Psoas muscle (tissue), 8 donors: ENCODE measurements around the gene RTP5. TPM values are rescaled to one million over a fixed set of nuclear protein-coding genes. Genes with fewer than 3 reads are reported as not detected.

Experiments used
- ATAC-seq, 4 donors: fragments of 200-7000 bp; cut with Tn5 transposase; one replicate each; pipeline ENCODE4 v1.9.1; 2020; ENCODE audit warnings: moderate library complexity in 3 of 4, mild to moderate bottlenecking in 2 of 4
- DNase-seq, 2 donors: peaks; one replicate each; pipeline ENCODE4 v3.0.0-alpha.2; 2020
- H3K27ac ChIP-seq: fragments of 200-600 bp; one replicate; pipeline ENCODE4 v1.8.0; 2022
- H3K27me3 ChIP-seq, 3 donors: fragments of 200-600 bp in 1 of 3; one replicate each; pipeline versions ENCODE4 v1.6.1 to v1.8.0; 2013 to 2022; ENCODE audit warnings: low read length in 2 of 3, mild to moderate bottlenecking in 2 of 3, moderate library complexity in 1 of 3; ENCODE audit not compliant: insufficient read depth in 3 of 3
- H3K36me3 ChIP-seq, 2 donors: fragments of 200-600 bp in 1 of 2; one replicate each; pipeline versions ENCODE4 v1.6.1 to v1.8.0; 2013 to 2022; ENCODE audit warnings: low read depth in 1 of 2, mild to moderate bottlenecking in 1 of 2, moderate library complexity in 1 of 2; ENCODE audit not compliant: insufficient read depth in 1 of 2
- H3K4me1 ChIP-seq: fragments of 200-600 bp; one replicate; pipeline ENCODE4 v1.8.0; 2022
- H3K4me3 ChIP-seq: fragments of 200-600 bp; one replicate; pipeline ENCODE4 v1.8.0; 2022; ENCODE audit warnings: mild to moderate bottlenecking
- H3K9me3 ChIP-seq: fragments of 200-600 bp; one replicate; pipeline ENCODE4 v1.8.0; 2022
- WGBS, 3 donors: extraction: QIAGEN DNeasy Blood & Tissue Kit; methylation state at CpG; one replicate each; pipeline versions ENCODE4 v1.1.6 to v1.1.7; 2013; 5-methylcytosine and 5-hydroxymethylcytosine counted together
- intact Hi-C, 2 donors: fragments of 100-400 bp; cut with DNase I; formaldehyde crosslinking; loops; one replicate each; pipeline versions ENCODE4 v1.11.0 to v1.14.2; 2022
- polyA plus RNA-seq, 3 donors: library from polyadenylated mRNA; stranded (reverse); fragments of 200-250 nt; gene quantifications; one replicate each; pipeline ENCODE4 v1.2.3, GENCODE V29; 2013
- total RNA-seq, 4 donors: library from RNA; stranded (reverse); fragmentation: NEBNext Ultra II Directional in 2 of 4; extraction: Animal tissue kit (Norgen Biotek cat#: 25700) in 2 of 4; gene quantifications; one replicate each; pipeline versions ENCODE4 v1.2.1 to v1.2.4, GENCODE V29; 2021 to 2023
- TF ChIP-seq, protein P1 (sequence below): fragments of 200-600 bp; IDR thresholded peaks from one replicate; pipeline ENCODE4 v1.8.0; 2022; ENCODE audit warnings: antibody characterized with exemption
- donor health status: healthy with polysubstance abuse.
- donor health status: DM: no; HTN: no; CAD: no; lungs with moderate emphysema.
- donor health status: Bipolar disorder and iron deficiency.
- donor health status: healthy.
- donor health status: DM: yes; HTN: yes; CAD: no.
- donor health status: DM: no; HTN: no; CAD: no.
- donor health status: DM: no; HTN: no; CAD: no.
- donor health status: DM: yes; HTN: yes; CAD: no.

RTP5 gene
- total and polyA plus RNA-seq, 7 donors = 0.01 TPM; not detected in 6

DNA sequence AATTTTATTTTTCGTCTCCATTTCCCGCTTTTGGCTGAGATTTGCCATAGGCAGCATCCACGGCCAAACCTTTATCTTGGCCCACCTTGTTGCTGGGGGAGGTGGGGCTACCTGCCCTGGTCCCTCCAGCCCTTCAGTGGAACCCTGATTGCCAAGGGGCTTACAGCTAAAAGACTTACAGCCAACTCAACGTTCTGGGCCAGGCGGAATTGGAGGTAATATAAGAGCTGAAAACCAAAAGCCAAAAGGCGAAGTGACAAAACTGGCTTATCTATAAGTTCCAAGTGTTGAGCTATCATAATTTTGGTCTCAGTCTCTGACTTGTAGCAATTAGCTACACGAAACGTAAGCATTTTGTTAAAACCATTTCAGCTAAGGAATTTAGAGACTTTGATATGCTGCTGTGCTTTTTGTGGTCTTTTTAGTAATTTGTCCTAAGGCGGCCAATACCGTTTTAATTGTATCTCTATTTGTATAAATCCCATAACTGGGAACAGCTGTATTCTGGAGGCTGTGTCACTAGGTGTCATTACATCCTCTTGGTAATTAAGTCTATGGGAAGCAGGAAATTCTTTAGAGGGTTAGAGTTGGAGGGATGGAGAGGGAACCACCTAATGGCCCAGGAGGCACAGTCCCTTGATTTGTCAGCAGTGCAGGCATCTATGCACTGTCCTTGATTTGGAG lies 34.9 kb upstream of the RTP5 start:
- no peak for ATAC-seq
- Histone ChIP-seq H3K27ac (no peak overlapping the region), H3K27me3 (peaks cover 0 to 11% (median 0%) of the 10 kb centered on the region in 3 donors), H3K4me1 (no peaks in the 10 kb centered on the region), H3K4me3 (no peak overlapping the region), H3K9me3 (no peaks in the 10 kb centered on the region), H3K36me3 (no peaks in the 10 kb centered on the region)
- whole genome bisulfite sequencing, 3 donors = 86 to 91% (median 89%) methylated on average over 10 of the region's 10 CpGs
- DNase-seq = no peak
- TF ChIP-seq, protein P1, sequence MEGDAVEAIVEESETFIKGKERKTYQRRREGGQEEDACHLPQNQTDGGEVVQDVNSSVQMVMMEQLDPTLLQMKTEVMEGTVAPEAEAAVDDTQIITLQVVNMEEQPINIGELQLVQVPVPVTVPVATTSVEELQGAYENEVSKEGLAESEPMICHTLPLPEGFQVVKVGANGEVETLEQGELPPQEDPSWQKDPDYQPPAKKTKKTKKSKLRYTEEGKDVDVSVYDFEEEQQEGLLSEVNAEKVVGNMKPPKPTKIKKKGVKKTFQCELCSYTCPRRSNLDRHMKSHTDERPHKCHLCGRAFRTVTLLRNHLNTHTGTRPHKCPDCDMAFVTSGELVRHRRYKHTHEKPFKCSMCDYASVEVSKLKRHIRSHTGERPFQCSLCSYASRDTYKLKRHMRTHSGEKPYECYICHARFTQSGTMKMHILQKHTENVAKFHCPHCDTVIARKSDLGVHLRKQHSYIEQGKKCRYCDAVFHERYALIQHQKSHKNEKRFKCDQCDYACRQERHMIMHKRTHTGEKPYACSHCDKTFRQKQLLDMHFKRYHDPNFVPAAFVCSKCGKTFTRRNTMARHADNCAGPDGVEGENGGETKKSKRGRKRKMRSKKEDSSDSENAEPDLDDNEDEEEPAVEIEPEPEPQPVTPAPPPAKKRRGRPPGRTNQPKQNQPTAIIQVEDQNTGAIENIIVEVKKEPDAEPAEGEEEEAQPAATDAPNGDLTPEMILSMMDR = no peak
- intact Hi-C loops = no loop called here

DNA sequence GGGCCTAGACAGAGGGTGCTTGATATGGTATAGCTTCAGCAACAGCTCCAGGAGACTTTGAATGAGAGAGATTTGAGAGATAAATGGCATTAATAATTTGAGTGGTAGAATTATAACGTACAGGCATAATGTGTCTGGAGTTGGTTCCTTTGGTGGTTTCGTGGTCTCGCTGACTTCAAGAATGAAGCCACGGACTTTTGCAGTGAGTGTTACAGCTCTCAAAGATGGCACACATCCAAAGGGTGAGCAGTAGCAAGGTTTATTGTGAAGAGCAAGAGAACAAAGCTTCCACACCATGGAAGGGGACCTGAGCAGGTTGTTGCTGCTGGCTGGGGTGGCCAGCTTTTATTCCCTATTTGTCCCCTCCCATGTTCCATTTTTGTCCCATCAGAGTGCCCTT lies 33.9 kb upstream of the RTP5 start:
- intact Hi-C loops = no loop called here
- Histone ChIP-seq H3K27ac (no peak overlapping the region), H3K9me3 (no peaks in the 10 kb centered on the region), H3K27me3 (peaks cover 0 to 11% (median 0%) of the 10 kb centered on the region in 3 donors), H3K4me3 (no peak overlapping the region), H3K36me3 (no peaks in the 10 kb centered on the region), H3K4me1 (no peaks in the 10 kb centered on the region)
- ATAC-seq = no peak
- DNase-seq = no peak
- TF ChIP-seq, protein P1 = no peak
- WGBS, 3 donors = 77 to 88% (median 85%) methylated on average over 4 of the region's 4 CpGs

DNA sequence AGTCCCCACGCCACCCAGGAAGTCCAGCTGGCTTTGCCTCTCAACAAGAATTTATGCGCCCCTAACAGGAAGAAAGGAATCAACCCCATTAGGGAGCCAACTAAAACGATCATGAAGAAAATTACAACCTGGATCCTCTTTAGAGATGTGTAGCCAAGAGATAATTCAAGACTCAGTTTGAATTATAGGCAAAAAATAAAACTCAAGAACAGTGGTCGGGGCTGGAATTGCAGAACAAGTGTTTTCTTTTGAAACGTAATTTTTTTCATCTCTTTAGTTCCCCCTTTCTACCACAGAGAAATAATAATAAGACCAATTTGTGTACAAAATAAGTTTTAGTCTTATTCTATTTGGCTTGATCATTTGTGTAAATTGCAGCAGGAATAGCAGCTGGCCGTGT lies 33.2 kb upstream of the RTP5 start:
- Histone ChIP-seq H3K27me3 (peaks cover 0 to 11% (median 0%) of the 10 kb centered on the region in 3 donors), H3K9me3 (no peaks in the 10 kb centered on the region), H3K36me3 (no peaks in the 10 kb centered on the region), H3K4me1 (no peaks in the 10 kb centered on the region), H3K27ac (no peak overlapping the region), H3K4me3 (no peak overlapping the region)
- WGBS, 3 donors = 47 to 66% (median 49%) methylated on average over 6 of the region's 6 CpGs
- intact Hi-C loops = no loop called here
- no peak for ATAC-seq
- DNase-seq = no peak
- TF ChIP-seq, protein P1 = no peak

DNA sequence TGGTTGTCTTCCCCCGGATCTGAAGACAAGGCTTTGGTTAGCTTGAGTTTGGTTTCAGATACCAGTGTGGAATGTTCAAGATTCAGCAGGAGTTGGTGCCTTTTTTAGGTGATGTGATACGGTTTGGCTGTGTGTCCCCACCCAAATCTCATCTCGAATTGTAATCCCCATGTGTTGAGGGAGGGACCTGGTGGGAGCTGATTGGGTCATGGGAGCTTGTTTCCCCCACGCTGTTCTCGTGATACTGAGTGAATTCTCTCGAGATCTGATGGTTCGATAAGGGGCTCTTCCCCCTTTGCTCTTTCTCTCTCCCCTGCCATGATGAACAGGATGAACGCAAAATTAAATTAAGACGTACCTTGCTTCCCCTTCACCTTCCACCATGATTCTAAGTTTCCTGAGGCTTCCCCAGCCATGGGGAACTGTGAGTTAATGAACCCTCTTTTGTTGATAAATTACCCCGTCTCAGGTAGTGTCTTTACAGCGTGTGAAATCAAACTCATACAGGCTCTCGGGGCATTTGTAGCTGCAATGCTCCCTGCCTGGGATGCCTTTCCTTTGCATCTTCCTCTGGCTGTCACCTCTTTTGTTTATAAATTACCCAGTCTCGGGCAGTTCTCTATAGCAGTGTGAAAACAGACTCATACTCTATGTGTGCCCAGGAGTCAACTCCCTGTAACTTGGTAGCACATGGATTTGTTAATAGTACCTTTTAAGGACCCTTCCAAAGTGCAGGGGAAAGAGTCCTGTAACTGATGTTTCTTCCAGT lies 32.1 kb upstream of the RTP5 start:
- ATAC-seq (no peak), DNase-seq (no peak)
- Histone ChIP-seq H3K9me3 (no peaks in the 10 kb centered on the region), H3K27me3 (peaks cover 0 to 11% (median 0%) of the 10 kb centered on the region in 3 donors), H3K4me3 (no peak overlapping the region), H3K4me1 (no peaks in the 10 kb centered on the region), H3K27ac (no peak overlapping the region), H3K36me3 (no peaks in the 10 kb centered on the region)
- intact Hi-C loops = no loop called here
- TF ChIP-seq, protein P1 = no peak
- 54 to 63% (median 55%) methylated on average over 13 of the region's 13 CpGs for WGBS, 3 donors
